ENCODE measurements around the gene SCN1A. TPM values are rescaled to one million over a fixed set of nuclear protein-coding genes. Genes with fewer than 3 reads are reported as not detected.

SCN1A gene
- polyA plus RNA-seq, 1 donor (not counting 4 experiments of a cell fraction or from before 2014, with no cell fraction given): not detected

GRCh38 chr2:165941827-165942226 lies 186.0 kb downstream of the SCN1A start:
- H3K9me1 ChIP-seq (ENCODE audit: control insufficient read depth, extremely low read depth, insufficient read depth, low read length): no peaks in the 10 kb centered on the region
- H3K4me2 ChIP-seq (ENCODE audit: control insufficient read depth, extremely low read depth, insufficient read depth, low read depth, low read length): no peak overlapping the region
- H3K27me3 ChIP-seq (ENCODE audit: control insufficient read depth, extremely low read depth, insufficient read depth, low read length): no peaks in the 10 kb centered on the region
- no peak overlapping the region for H3K4me3 ChIP-seq (ENCODE audit: control insufficient read depth in 2 of 3, extremely low read depth in 1 of 3, insufficient read depth in 2 of 3, low read depth in 1 of 3, low read length in 3 of 3)
- TF ChIP-seq EZH2 (IDR thresholded peaks at IDR 0.05; ENCODE audit: low read length): no peak
- no peak for TF ChIP-seq CTCF (optimal IDR thresholded peaks at IDR 0.05 in 1 of 3, IDR thresholded peaks at IDR 0.05 in 1 of 3, conservative IDR thresholded peaks at IDR 0.05 in 1 of 3; ENCODE audit: extremely low read depth in 1 of 3, insufficient read depth in 2 of 3, low read length in 3 of 3)
- H3K27ac ChIP-seq (ENCODE audit: control insufficient read depth, insufficient read depth, low read length): no peak overlapping the region
- no peak overlapping the region for H2AFZ ChIP-seq (ENCODE audit: control insufficient read depth, low read length)
- H4K20me1 ChIP-seq (ENCODE audit: control insufficient read depth, extremely low read depth, insufficient read depth, low read length): no peaks in the 10 kb centered on the region
- no peaks in the 10 kb centered on the region for H3K9me3 ChIP-seq (ENCODE audit: control insufficient read depth, low read depth, low read length)
- no peaks in the 10 kb centered on the region for H3K79me2 ChIP-seq (ENCODE audit: control insufficient read depth, insufficient read depth, low read length)
- FAIRE-seq (no peak), DNase-seq (ENCODE audit: low read depth, low spot score) (no peak)
- H3K9ac ChIP-seq (ENCODE audit: control insufficient read depth, extremely low read depth, insufficient read depth, low read length): no peak overlapping the region
- H3K36me3 ChIP-seq (ENCODE audit: control insufficient read depth in 2 of 2, extremely low read depth in 1 of 2, insufficient read depth in 2 of 2, low read length in 2 of 2): no peaks in the 10 kb centered on the region
- dilution Hi-C loops (cut with MboI; ENCODE audit: extremely low pct_ligation_motif_present, low sequenced_read_pairs): no loop called here
- no peaks in the 10 kb centered on the region for H3K4me1 ChIP-seq (ENCODE audit: control insufficient read depth, extremely low read depth, insufficient read depth, low read length)

GRCh38 chr2:165938237-165938636 lies 189.6 kb downstream of the SCN1A start:
- dilution Hi-C loops (cut with MboI; ENCODE audit: extremely low pct_ligation_motif_present, low sequenced_read_pairs): no loop called here
- no peak for TF ChIP-seq EZH2 (IDR thresholded peaks at IDR 0.05; ENCODE audit: low read length)
- no peak for TF ChIP-seq CTCF (optimal IDR thresholded peaks at IDR 0.05 in 1 of 3, IDR thresholded peaks at IDR 0.05 in 1 of 3, conservative IDR thresholded peaks at IDR 0.05 in 1 of 3; ENCODE audit: extremely low read depth in 1 of 3, insufficient read depth in 2 of 3, low read length in 3 of 3)
- H3K9me3 ChIP-seq (ENCODE audit: control insufficient read depth, low read depth, low read length): no peaks in the 10 kb centered on the region
- FAIRE-seq (no peak), DNase-seq (ENCODE audit: low read depth, low spot score) (no peak)
- no peak overlapping the region for H3K4me3 ChIP-seq (ENCODE audit: control insufficient read depth in 2 of 3, extremely low read depth in 1 of 3, insufficient read depth in 2 of 3, low read depth in 1 of 3, low read length in 3 of 3)
- H2AFZ ChIP-seq (ENCODE audit: control insufficient read depth, low read length): no peak overlapping the region
- H3K36me3 ChIP-seq (ENCODE audit: control insufficient read depth in 2 of 2, extremely low read depth in 1 of 2, insufficient read depth in 2 of 2, low read length in 2 of 2): no peaks in the 10 kb centered on the region
- no peaks in the 10 kb centered on the region for H3K79me2 ChIP-seq (ENCODE audit: control insufficient read depth, insufficient read depth, low read length)
- H3K9me1 ChIP-seq (ENCODE audit: control insufficient read depth, extremely low read depth, insufficient read depth, low read length): no peaks in the 10 kb centered on the region
- no peaks in the 10 kb centered on the region for H4K20me1 ChIP-seq (ENCODE audit: control insufficient read depth, extremely low read depth, insufficient read depth, low read length)
- H3K27me3 ChIP-seq (ENCODE audit: control insufficient read depth, extremely low read depth, insufficient read depth, low read length): no peaks in the 10 kb centered on the region
- H3K27ac ChIP-seq (ENCODE audit: control insufficient read depth, insufficient read depth, low read length): no peak overlapping the region
- no peak overlapping the region for H3K9ac ChIP-seq (ENCODE audit: control insufficient read depth, extremely low read depth, insufficient read depth, low read length)
- H3K4me2 ChIP-seq (ENCODE audit: control insufficient read depth, extremely low read depth, insufficient read depth, low read depth, low read length): no peak overlapping the region
- no peaks in the 10 kb centered on the region for H3K4me1 ChIP-seq (ENCODE audit: control insufficient read depth, extremely low read depth, insufficient read depth, low read length)

Small RNAs within 50 kb of the gene (small RNA-seq; reads per million reads assigned to genes)
- gene RF00019 (ENCODE audit: insufficient read length in 3 of 3, low read depth in 3 of 3, low replicate concordance in 1 of 3): 0 reads per million in 3 experiments

Other genes with a start within 250 kb of the SCN1A start
- gene TTC21B, start 174.2 kb downstream of the SCN1A start, polyA plus RNA-seq: 4.5 to 8.0 TPM (median 6.6 TPM) in 3 replicates
- gene SCN9A, start 247.9 kb upstream of the SCN1A start, polyA plus RNA-seq: 0.09 to 0.10 TPM (median 0.09 TPM) in 3 replicates